ENCODE data around the gene PDE1C.

DNA sequence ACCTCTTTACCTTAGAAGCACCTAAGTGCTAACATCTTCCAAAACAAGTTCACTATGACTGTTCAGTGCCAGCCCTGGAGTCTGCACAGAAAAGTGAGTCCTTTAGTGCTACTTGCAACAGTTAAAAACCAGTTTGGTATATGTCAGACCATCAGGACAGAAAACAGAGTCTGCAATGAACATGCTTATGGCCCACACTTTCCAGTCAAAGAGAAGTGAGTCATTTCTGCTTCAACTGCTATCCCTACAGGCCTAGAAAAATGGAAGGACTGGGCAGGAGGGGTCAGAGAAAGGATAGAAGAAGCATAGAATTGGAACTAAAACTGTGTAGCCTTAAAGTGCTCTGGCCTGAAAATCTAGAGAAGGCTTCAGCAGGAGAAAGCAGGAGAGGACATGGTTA lies 108.0 kb downstream of the PDE1C start:
- TF ChIP-seq EP300 (IDR thresholded peaks at IDR 0.05; ENCODE audit: borderline replicate concordance in 1 of 2, low read depth in 1 of 2, low read length in 1 of 2) (no peak), RCOR1 (IDR thresholded peaks at IDR 0.05; ENCODE audit: low read length) (no peak), POLR2AphosphoS5 (IDR thresholded peaks at IDR 0.05; ENCODE audit: low read depth, low read length) (no peak)

All from SK-N-SH (cell line).